HG03095 (cell line): ENCODE measurements around the gene TMIGD2.
A peak's percentile ranks its signal among the peaks of the same experiment; 100 is the strongest.
"Not testable (repeated sequence)": the region's sequence is repeated elsewhere in the genome, so short reads cannot be mapped to it uniquely, and the experiment has no call there.

Experiments used
- ATAC-seq: cut with Tn5 transposase; IDR thresholded peaks from one replicate; pipeline ENCODE4 v1.9.1; 2021; ENCODE audit warnings: moderate library complexity; ENCODE audit not compliant: unreplicated experiment

TMIGD2 gene

GRCh38 chr19:4302243-4302640 is at the start of gene TMIGD2:
TMIGD2 (minus strand) TSS chr19:4302389; CDS start chr19:4302385, 4 bp downstream.
- ATAC-seq = no peak

- no peak for ATAC-seq
These were observed 48.5 kb upstream of the TMIGD2 start for GRCh38 chr19:4350726-4351125.

GRCh38 chr19:4350111-4350510 is 47.9 kb upstream of the TMIGD2 start:
- no peak for ATAC-seq

GRCh38 chr19:4349225-4349624 is 47.0 kb upstream of the TMIGD2 start:
- not testable (repeated sequence) for ATAC-seq

- no peak for ATAC-seq
These were observed 45.3 kb upstream of the TMIGD2 start for GRCh38 chr19:4347521-4347920.

- no peak for ATAC-seq
These were observed 43.8 kb upstream of the TMIGD2 start for GRCh38 chr19:4346020-4346383.

- ATAC-seq = no peak
These were observed 43.3 kb upstream of the TMIGD2 start for GRCh38 chr19:4345342-4346019.

GRCh38 chr19:4343370-4344307 is 41.5 kb upstream of the TMIGD2 start, which contains the start of gene MPND:
MPND (plus strand) TSS chr19:4343562; CDS start chr19:4343594, 32 bp downstream.
- peak; percentile 48 for ATAC-seq

GRCh38 chr19:4342615-4343369 is 40.6 kb upstream of the TMIGD2 start:
- ATAC-seq = peak; percentile 79

- no peak for ATAC-seq
These were observed 40.1 kb upstream of the TMIGD2 start for GRCh38 chr19:4342314-4342614.

- ATAC-seq = no peak
These were observed 36.5 kb upstream of the TMIGD2 start, which contains the start of gene STAP2 for GRCh38 chr19:4338441-4339355. STAP2 (minus strand) TSS chr19:4338827; CDS start chr19:4338753, 74 bp downstream.

- ATAC-seq = no peak
These were observed 35.8 kb upstream of the TMIGD2 start for GRCh38 chr19:4337906-4338440.

- no peak for ATAC-seq
These were observed 32.9 kb upstream of the TMIGD2 start for GRCh38 chr19:4334929-4335570.

GRCh38 chr19:4329858-4330257 is 27.7 kb upstream of the TMIGD2 start:
- no peak for ATAC-seq

- not testable (repeated sequence) for ATAC-seq
These were observed 26.9 kb upstream of the TMIGD2 start for GRCh38 chr19:4328991-4329681.

- peak; percentile 67 for ATAC-seq
These were observed 26.2 kb upstream of the TMIGD2 start for GRCh38 chr19:4328243-4328990.

GRCh38 chr19:4327877-4328242 is 25.7 kb upstream of the TMIGD2 start:
- ATAC-seq = no peak

- no peak for ATAC-seq
These were observed 25.2 kb upstream of the TMIGD2 start for GRCh38 chr19:4327252-4327876.
